Karpas-422 (cell line): Measurements from ENCODE around the gene FYB2. TPM values are rescaled to one million over a fixed set of nuclear protein-coding genes. Genes with fewer than 3 reads are reported as not detected.
A peak's percentile ranks its signal among the peaks of the same experiment; 100 is the strongest.

Experiments used
- DNase-seq: peaks from one replicate; pipeline ENCODE4 v3.0.0-alpha.2; 2015
- H2AFZ ChIP-seq: fragments of 200-600 bp; sonication (generic); 2 replicates; pipeline ENCODE4 v1.6.1; 2014; ENCODE audit warnings: antibody characterized with exemption, low read length, mixed read lengths
- H3K27ac ChIP-seq: fragments of 200-600 bp; sonication (generic); 2 replicates; pipeline ENCODE4 v1.5.1; 2014; ENCODE audit warnings: mild to moderate bottlenecking, low read length, moderate library complexity
- H3K27me3 ChIP-seq: fragments of 200-600 bp; sonication (generic); 2 replicates; pipeline ENCODE4 v1.6.1; 2014; ENCODE audit warnings: low read length, mixed read lengths
- H3K36me3 ChIP-seq: fragments of 200-600 bp; sonication (generic); 2 replicates; pipeline ENCODE4 v1.6.1; 2014; ENCODE audit warnings: low read length, mixed read lengths; ENCODE audit not compliant: insufficient read depth
- H3K4me1 ChIP-seq: fragments of 200-600 bp; sonication (generic); 2 replicates; pipeline ENCODE4 v1.6.1; 2014; ENCODE audit warnings: mild to moderate bottlenecking, low read length, mixed read lengths
- H3K4me2 ChIP-seq: fragments of 200-600 bp; sonication (generic); 2 replicates; pipeline ENCODE4 v1.6.1; 2014; ENCODE audit warnings: low read length, low read depth, mild to moderate bottlenecking; ENCODE audit not compliant: poor library complexity, severe bottlenecking
- H3K4me3 ChIP-seq: fragments of 200-600 bp; sonication (generic); 2 replicates; pipeline ENCODE4 v1.5.1; 2014; ENCODE audit warnings: mild to moderate bottlenecking, antibody characterized with exemption, low read length, mixed read lengths
- H3K79me2 ChIP-seq: fragments of 200-600 bp; sonication (generic); 2 replicates; pipeline ENCODE4 v1.6.1; 2014; ENCODE audit warnings: mild to moderate bottlenecking, low read length, mixed read lengths
- H3K9ac ChIP-seq: fragments of 200-600 bp; sonication (generic); 2 replicates; pipeline ENCODE4 v1.6.0; 2014; ENCODE audit warnings: low read length
- H3K9me2 ChIP-seq: fragments of 200-600 bp; sonication (generic), shearing (Covaris generic); replicated peaks from 2 replicates; pipeline ENCODE4 v1.6.0; 2014; ENCODE audit warnings: mild to moderate bottlenecking, low read length, moderate library complexity; ENCODE audit not compliant: insufficient read depth
- H3K9me3 ChIP-seq: fragments of 300-700, 200-600 bp; sonication (generic); 2 replicates; pipeline ENCODE4 v1.6.1; 2014; ENCODE audit warnings: low read length, mixed read lengths
- H4K20me1 ChIP-seq: fragments of 200-600 bp; sonication (generic); 2 replicates; pipeline ENCODE4 v1.6.1; 2014; ENCODE audit warnings: mild to moderate bottlenecking, antibody characterized with exemption, low read length, low read depth; ENCODE audit not compliant: insufficient read depth
- total RNA-seq: library from RNA; depleted of rRNA; stranded (reverse); fragments of >200 nt; shearing (Covaris generic); gene quantifications from 2 replicates; pipeline ENCODE4 v1.2.3, GENCODE V29; 2014; ENCODE audit warnings: low replicate concordance

Gene FYB2
- total RNA-seq, 1 experiment from 2014 or later, result not detected

DNA sequence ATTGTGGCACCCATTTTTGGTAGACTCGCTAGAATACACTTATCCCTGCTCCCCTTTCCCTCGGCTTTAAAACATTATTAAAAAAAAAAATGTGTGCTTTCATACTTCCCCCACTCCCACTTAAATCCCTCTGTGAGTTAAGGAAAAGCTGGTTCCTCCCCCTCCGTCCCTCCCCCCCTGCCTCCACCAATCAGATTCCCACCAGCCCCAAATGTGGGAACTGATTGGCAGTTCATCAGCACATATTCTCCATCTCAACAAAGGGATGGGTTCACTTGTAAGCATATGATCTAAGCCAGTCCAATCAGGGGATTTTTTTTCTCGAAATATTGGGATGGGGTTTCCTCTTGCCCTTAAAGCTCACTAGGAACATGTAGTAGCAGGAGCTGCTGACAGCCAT lies 10.8 kb upstream of the FYB2 start:
- H3K4me2 ChIP-seq, result no peak overlapping the region
- H3K4me1 ChIP-seq, result no peaks in the 10 kb centered on the region
- no peaks in the 10 kb centered on the region for H3K79me2 ChIP-seq
- H3K27me3 ChIP-seq, result no peaks in the 10 kb centered on the region
- H2AFZ ChIP-seq, result no peak overlapping the region
- no peak overlapping the region for H3K4me3 ChIP-seq
- no peak for DNase-seq
- no peaks in the 10 kb centered on the region for H3K9me2 ChIP-seq
- no peaks in the 10 kb centered on the region for H3K36me3 ChIP-seq
- H3K27ac ChIP-seq, result no peak overlapping the region
- no peaks in the 10 kb centered on the region for H3K9me3 ChIP-seq
- no peaks in the 10 kb centered on the region for H4K20me1 ChIP-seq
- H3K9ac ChIP-seq, result no peak overlapping the region

GRCh38 chr1:56827711-56828110 lies 8.5 kb upstream of the FYB2 start:
- no peaks in the 10 kb centered on the region for H4K20me1 ChIP-seq
- H3K4me1 ChIP-seq, result no peaks in the 10 kb centered on the region
- H3K27me3 ChIP-seq, result no peaks in the 10 kb centered on the region
- no peaks in the 10 kb centered on the region for H3K9me2 ChIP-seq
- no peak overlapping the region for H3K4me3 ChIP-seq
- no peaks in the 10 kb centered on the region for H3K79me2 ChIP-seq
- H2AFZ ChIP-seq, result no peak overlapping the region
- no peak overlapping the region for H3K9ac ChIP-seq
- no peaks in the 10 kb centered on the region for H3K9me3 ChIP-seq
- no peak overlapping the region for H3K4me2 ChIP-seq
- DNase-seq, result no peak
- H3K27ac ChIP-seq, result no peak overlapping the region
- H3K36me3 ChIP-seq, result no peaks in the 10 kb centered on the region

DNA sequence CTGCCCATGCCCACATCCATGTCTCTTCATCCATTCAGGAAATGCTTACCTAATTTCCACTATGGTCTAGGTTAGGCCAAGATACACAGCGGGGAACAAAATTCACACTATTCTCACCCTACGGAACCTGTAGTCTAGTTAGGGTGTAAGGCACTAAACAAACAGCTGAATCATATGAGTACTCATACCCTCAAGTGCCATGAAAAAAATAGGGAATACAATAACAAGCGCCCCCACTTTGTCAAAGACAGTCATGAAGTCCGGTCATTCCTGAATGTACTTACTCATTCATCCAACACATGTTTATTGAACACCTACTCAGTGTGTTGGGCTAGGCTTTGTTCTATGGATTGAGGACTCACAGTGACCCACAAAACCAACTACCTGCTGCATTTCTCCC lies 6.2 kb upstream of the FYB2 start:
- no peak for DNase-seq
- Histone ChIP-seq H3K27ac (no peak overlapping the region), H3K9me2 (no peaks in the 10 kb centered on the region)

GRCh38 chr1:56824938-56825337 lies 5.7 kb upstream of the FYB2 start:
- Histone ChIP-seq H3K4me1 (no peaks in the 10 kb centered on the region), H3K27me3 (no peaks in the 10 kb centered on the region), H4K20me1 (no peaks in the 10 kb centered on the region), H3K27ac (no peak overlapping the region), H3K36me3 (no peaks in the 10 kb centered on the region), H3K4me3 (no peak overlapping the region), H3K79me2 (no peaks in the 10 kb centered on the region), H3K9me2 (no peaks in the 10 kb centered on the region), H3K9me3 (no peaks in the 10 kb centered on the region), H2AFZ (no peak overlapping the region), H3K9ac (no peak overlapping the region), H3K4me2 (no peak overlapping the region)
- DNase-seq, result no peak

More for the DNA sequence above, 6.2 kb upstream of the FYB2 start:
- Histone ChIP-seq H3K4me2 (no peak overlapping the region), H2AFZ (no peak overlapping the region), H3K4me3 (no peak overlapping the region), H3K27me3 (no peaks in the 10 kb centered on the region), H3K79me2 (no peaks in the 10 kb centered on the region), H3K9ac (no peak overlapping the region), H3K36me3 (no peaks in the 10 kb centered on the region), H3K4me1 (no peaks in the 10 kb centered on the region), H3K9me3 (no peaks in the 10 kb centered on the region), H4K20me1 (no peaks in the 10 kb centered on the region)

- H3K4me1 ChIP-seq, result no peaks in the 10 kb centered on the region
- no peak overlapping the region for H3K4me3 ChIP-seq
- no peaks in the 10 kb centered on the region for H4K20me1 ChIP-seq
- H3K9ac ChIP-seq, result no peak overlapping the region
- no peaks in the 10 kb centered on the region for H3K79me2 ChIP-seq
- H3K27me3 ChIP-seq, result no peaks in the 10 kb centered on the region
- H3K27ac ChIP-seq, result no peak overlapping the region
- no peak for DNase-seq
- H3K4me2 ChIP-seq, result no peak overlapping the region
- H3K9me3 ChIP-seq, result no peaks in the 10 kb centered on the region
- H2AFZ ChIP-seq, result no peak overlapping the region
- H3K36me3 ChIP-seq, result no peaks in the 10 kb centered on the region
- H3K9me2 ChIP-seq, result no peaks in the 10 kb centered on the region
Observed at GRCh38 chr1:56824271-56824670, 5.1 kb upstream of the FYB2 start.

DNA sequence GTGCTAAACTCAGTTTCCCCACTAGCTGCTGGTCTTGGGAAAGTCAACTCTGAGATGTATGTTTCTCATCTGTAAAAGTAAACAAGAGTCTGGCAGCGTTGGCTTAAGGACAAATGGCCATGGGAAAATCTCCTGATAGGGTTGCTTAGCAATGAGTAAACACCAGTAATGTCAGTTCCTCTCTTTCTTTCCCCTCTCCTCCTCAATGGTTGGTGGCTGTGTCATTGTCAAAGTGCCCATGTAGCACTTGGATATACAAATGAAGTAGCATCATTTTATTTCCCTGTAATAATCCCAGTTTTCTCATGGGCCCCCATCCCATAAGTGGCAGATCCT lies 2.2 kb upstream of the FYB2 start:
- Histone ChIP-seq H3K27ac (no peak overlapping the region), H3K9ac (no peak overlapping the region), H3K79me2 (no peaks in the 10 kb centered on the region), H3K4me2 (no peak overlapping the region), H4K20me1 (no peaks in the 10 kb centered on the region), H3K36me3 (no peaks in the 10 kb centered on the region), H3K9me2 (no peaks in the 10 kb centered on the region), H3K4me1 (no peaks in the 10 kb centered on the region), H3K9me3 (no peaks in the 10 kb centered on the region), H3K4me3 (no peak overlapping the region), H2AFZ (no peak overlapping the region), H3K27me3 (no peaks in the 10 kb centered on the region)
- no peak for DNase-seq

DNA sequence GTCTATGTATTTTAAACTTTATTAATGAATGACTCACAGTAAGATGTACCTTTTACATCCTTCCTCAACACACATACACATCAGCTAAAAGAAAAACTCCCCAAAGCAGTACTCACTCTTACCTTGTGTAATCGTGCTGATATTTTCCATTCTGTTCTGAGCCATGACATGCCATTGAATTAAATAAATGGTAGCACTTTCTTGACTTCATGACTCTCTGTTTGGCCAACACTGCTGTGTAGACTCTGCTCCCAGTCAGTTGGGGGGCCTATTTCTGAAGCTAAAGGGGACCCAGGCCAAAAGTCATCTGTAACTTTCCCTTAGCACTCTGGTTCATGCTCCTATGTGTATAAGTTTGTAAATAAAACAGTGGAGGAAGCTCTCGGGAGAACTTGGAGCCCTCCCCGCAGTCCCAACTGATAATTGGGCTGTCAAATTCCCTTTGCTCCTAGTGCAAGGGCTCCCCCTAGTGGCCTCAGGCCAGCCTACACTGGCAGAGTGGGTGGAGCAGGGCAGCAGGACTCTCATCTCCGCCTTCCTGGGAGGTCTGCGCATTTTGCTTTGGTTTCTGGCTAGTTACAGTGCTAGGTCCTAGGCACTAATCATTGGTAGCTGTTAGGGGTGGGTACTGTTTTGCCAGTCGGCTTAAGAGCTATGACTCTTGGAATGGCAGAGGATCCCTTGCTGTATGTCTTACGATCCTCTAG lies 1.7 kb upstream of the FYB2 start:
- Histone ChIP-seq H3K27me3 (no peaks in the 10 kb centered on the region), H3K9me3 (no peaks in the 10 kb centered on the region), H3K4me2 (no peak overlapping the region), H3K36me3 (no peaks in the 10 kb centered on the region), H3K4me3 (no peak overlapping the region), H4K20me1 (no peaks in the 10 kb centered on the region), H3K9me2 (no peaks in the 10 kb centered on the region), H3K79me2 (no peaks in the 10 kb centered on the region), H2AFZ (no peak overlapping the region), H3K9ac (no peak overlapping the region), H3K27ac (no peak overlapping the region), H3K4me1 (no peaks in the 10 kb centered on the region)
- DNase-seq, result peak; percentile 84

DNA sequence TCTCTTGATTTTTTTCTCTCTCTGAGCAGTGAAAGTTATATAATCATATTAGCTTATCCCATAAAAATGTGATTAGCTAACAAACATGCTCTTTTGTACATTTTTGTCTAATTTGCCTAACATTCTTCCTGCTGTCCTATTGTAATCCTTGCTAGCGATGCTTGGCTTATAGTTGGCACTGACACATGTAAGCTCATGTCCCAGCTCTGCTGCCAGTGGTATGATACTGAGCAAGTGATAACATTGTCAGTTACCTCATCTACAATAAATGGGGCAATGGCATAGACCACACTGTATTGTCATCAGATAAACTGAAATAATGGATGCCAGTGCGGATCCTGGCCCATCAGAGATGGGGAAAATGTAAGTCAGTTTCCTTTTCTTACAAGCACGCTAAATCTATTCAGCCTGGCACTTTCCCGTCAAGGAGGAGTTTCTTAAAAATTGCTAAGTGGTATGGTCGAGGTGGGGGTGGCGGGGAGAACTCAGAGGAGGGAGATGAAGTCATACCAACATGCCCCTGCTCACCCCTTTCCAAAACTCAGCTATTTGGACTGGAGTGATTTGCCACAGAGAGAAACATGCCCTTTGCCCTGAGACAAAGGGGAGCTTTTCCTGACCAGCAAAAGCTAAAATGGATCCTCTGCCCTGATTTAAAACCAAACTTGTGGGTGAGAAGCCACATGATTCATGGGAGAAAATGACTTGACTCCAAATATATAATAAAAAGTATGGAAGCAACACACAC lies 1.3 kb downstream of the FYB2 start:
- no peak overlapping the region for H3K9ac ChIP-seq
- H3K4me1 ChIP-seq, result no peaks in the 10 kb centered on the region
- H3K36me3 ChIP-seq, result no peaks in the 10 kb centered on the region
- no peaks in the 10 kb centered on the region for H4K20me1 ChIP-seq
- H3K4me3 ChIP-seq, result no peak overlapping the region
- no peak overlapping the region for H3K4me2 ChIP-seq
- no peaks in the 10 kb centered on the region for H3K27me3 ChIP-seq
- no peaks in the 10 kb centered on the region for H3K9me2 ChIP-seq
- no peak overlapping the region for H2AFZ ChIP-seq
- H3K9me3 ChIP-seq, result no peaks in the 10 kb centered on the region
- no peak for DNase-seq
- H3K27ac ChIP-seq, result no peak overlapping the region
- H3K79me2 ChIP-seq, result no peaks in the 10 kb centered on the region
